Osteocyte (in vitro differentiated cells): Measurements from ENCODE around the gene MAPK8IP3. TPM values are rescaled to one million over a fixed set of nuclear protein-coding genes. Genes with fewer than 3 reads are reported as not detected.
"Not testable (repeated sequence)": the region's sequence is repeated elsewhere in the genome, so short reads cannot be mapped to it uniquely, and the experiment has no call there.

Experiments
- DNase-seq: peaks from one replicate; pipeline ENCODE4 v3.0.0; 2021; ENCODE audit warnings: mixed read lengths; ENCODE audit not compliant: unreplicated experiment; ENCODE audit errors: extremely low spot score
- H3K27ac Mint-ChIP-seq: one replicate; pipeline ENCODE4 v1.8.0; 2021; ENCODE audit warnings: mild to moderate bottlenecking, mixed read lengths; ENCODE audit not compliant: unreplicated experiment
- H3K27me3 Mint-ChIP-seq: one replicate; pipeline ENCODE4 v1.8.0; 2021; ENCODE audit warnings: mixed read lengths; ENCODE audit not compliant: unreplicated experiment
- H3K36me3 Mint-ChIP-seq: one replicate; pipeline ENCODE4 v1.8.0; 2021; ENCODE audit warnings: mixed read lengths; ENCODE audit not compliant: unreplicated experiment
- H3K4me1 Mint-ChIP-seq: one replicate; pipeline ENCODE4 v1.8.0; 2021; ENCODE audit warnings: mixed read lengths; ENCODE audit not compliant: unreplicated experiment
- H3K4me3 Mint-ChIP-seq: one replicate; pipeline ENCODE4 v1.8.0; 2021; ENCODE audit warnings: mild to moderate bottlenecking, moderate library complexity, mixed read lengths; ENCODE audit not compliant: unreplicated experiment
- H3K9me3 Mint-ChIP-seq: one replicate; pipeline ENCODE4 v1.8.0; 2021; ENCODE audit warnings: mixed read lengths; ENCODE audit not compliant: unreplicated experiment
- CTCF ChIP-seq: fragments of 200-600 bp; sonication (generic); IDR thresholded peaks from 2 replicates; pipeline ENCODE4 v1.5.0; 2021; ENCODE audit warnings: antibody characterized with exemption, mild to moderate bottlenecking, moderate library complexity
- total RNA-seq: library from RNA; stranded (reverse); gene quantifications from 2 replicates; pipeline ENCODE4 v1.2.1, GENCODE V29; 2021

The MAPK8IP3 gene
- total RNA-seq, 1 donor from 2014 or later = 105 TPM

- Mint-ChIP-seq H3K27me3 (no peaks in the 10 kb centered on the region), H3K9me3 (no peaks in the 10 kb centered on the region), H3K4me3 (no peak overlapping the region), H3K27ac (no peak overlapping the region), H3K4me1 (peaks cover 2% of the 10 kb centered on the region), H3K36me3 (peaks cover 55% of the 10 kb centered on the region)
- TF ChIP-seq CTCF = no peak
- no peak for DNase-seq
Measured at GRCh38 chr16:1696863-1697262, 9.1 kb upstream of the MAPK8IP3 start.

GRCh38 chr16:1698680-1699079, 7.3 kb upstream of the MAPK8IP3 start:
- Mint-ChIP-seq H3K4me3 (no peak overlapping the region), H3K27ac (no peak overlapping the region), H3K36me3 (peaks cover 54% of the 10 kb centered on the region), H3K27me3 (no peaks in the 10 kb centered on the region), H3K4me1 (no peaks in the 10 kb centered on the region), H3K9me3 (no peaks in the 10 kb centered on the region)
- no peak for TF ChIP-seq CTCF
- no peak for DNase-seq

GRCh38 chr16:1700246-1700645, 5.7 kb upstream of the MAPK8IP3 start:
- no peak for TF ChIP-seq CTCF
- Mint-ChIP-seq H3K27ac (no peak overlapping the region), H3K4me1 (peaks cover 7% of the 10 kb centered on the region), H3K4me3 (no peak overlapping the region), H3K27me3 (no peaks in the 10 kb centered on the region), H3K9me3 (no peaks in the 10 kb centered on the region), H3K36me3 (peaks cover 43% of the 10 kb centered on the region)
- DNase-seq = no peak

GRCh38 chr16:1701216-1701878, 4.6 kb upstream of the MAPK8IP3 start:
- H3K27ac Mint-ChIP-seq = peak overlapping the region; percentile 5
- no peaks in the 10 kb centered on the region for H3K27me3 Mint-ChIP-seq
- H3K9me3 Mint-ChIP-seq = no peaks in the 10 kb centered on the region
- no peak overlapping the region for H3K4me3 Mint-ChIP-seq
- TF ChIP-seq CTCF = no peak
- peaks cover 10% of the 10 kb centered on the region for H3K4me1 Mint-ChIP-seq
- peaks cover 38% of the 10 kb centered on the region for H3K36me3 Mint-ChIP-seq
- DNase-seq = no peak

- Mint-ChIP-seq H3K4me1 (peaks cover 33% of the 10 kb centered on the region), H3K4me3 (peak overlapping the region; percentile 95), H3K27ac (peak overlapping the region; percentile 99), H3K36me3 (peaks cover 15% of the 10 kb centered on the region)
- DNase-seq, H3K9me3 Mint-ChIP-seq, H3K27me3 Mint-ChIP-seq: not testable (repeated sequence)
Measured at GRCh38 chr16:1705324-1705687, 689 bp upstream of the MAPK8IP3 start.
